GM19468 (cell line): ENCODE results near the gene CNOT6.

Experiments
- ATAC-seq: cut with Tn5 transposase; IDR thresholded peaks from one replicate; pipeline ENCODE4 v1.9.1; 2021; ENCODE audit warnings: mild to moderate bottlenecking, moderate library complexity, moderate number of reproducible peaks; ENCODE audit not compliant: unreplicated experiment; ENCODE audit errors: extremely low read depth

CNOT6 gene

DNA sequence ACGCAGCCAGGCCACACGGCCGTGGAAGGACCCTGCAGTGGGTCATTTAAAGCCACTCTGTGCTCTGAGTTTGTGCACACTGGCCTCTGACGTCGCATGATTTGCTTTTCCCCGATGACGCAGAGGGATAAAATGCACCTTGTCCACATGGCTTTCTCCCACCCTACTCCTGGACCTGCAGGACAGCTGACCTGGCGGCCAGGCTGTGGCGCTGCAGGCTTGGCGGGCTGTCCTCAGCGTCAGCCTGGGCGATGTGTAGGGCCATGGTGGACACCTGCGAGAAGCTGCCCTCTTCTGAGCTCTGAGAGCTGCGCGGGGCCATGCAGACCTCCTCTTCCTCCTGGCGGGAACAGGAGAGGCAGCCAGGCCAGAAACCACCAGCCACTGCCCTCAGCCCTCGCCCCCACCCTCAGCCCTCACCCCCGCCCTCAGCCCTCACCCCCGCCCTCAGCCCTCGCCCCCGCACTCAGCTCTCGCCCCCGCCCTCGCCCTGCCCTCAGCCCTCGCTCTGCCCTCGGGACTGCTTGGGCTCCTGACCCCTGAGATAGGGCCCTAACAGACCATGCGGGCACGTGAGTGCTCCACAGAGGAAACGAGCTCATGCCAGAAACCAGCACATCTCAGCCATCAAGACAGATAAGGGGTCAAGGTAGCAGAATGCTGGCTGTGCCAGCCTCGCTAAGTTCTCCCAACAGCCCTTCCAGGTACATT lies 117.1 kb downstream of the CNOT6 start:
- ATAC-seq, result no peak

DNA sequence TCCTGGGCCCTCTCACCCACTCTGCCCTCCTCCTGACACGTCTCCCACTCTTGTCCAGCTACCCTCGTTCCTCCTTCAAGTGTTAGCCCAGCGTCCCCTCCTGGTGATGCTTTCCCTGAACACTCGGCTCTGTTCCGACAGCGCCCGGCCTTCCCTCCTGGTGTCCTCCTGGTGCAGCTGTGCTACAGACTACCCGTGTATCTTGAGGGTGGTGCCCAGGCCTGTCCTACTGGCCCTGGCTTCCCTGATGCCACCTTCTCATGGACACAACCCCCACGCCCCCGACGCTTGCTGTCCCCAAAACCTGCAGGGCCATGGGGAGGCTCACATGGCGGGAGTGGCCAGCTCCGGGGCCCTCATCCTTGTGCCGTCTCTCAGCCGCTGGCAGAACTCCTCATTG lies 118.5 kb downstream of the CNOT6 start:
- no peak for ATAC-seq

- ATAC-seq, result no peak
Measured at GRCh38 chr5:180613188-180613813, 119.1 kb downstream of the CNOT6 start.

- no peak for ATAC-seq
Measured at GRCh38 chr5:180613814-180614188, 119.6 kb downstream of the CNOT6 start.

- no peak for ATAC-seq
Measured at GRCh38 chr5:180618487-180618828, 124.3 kb downstream of the CNOT6 start.

DNA sequence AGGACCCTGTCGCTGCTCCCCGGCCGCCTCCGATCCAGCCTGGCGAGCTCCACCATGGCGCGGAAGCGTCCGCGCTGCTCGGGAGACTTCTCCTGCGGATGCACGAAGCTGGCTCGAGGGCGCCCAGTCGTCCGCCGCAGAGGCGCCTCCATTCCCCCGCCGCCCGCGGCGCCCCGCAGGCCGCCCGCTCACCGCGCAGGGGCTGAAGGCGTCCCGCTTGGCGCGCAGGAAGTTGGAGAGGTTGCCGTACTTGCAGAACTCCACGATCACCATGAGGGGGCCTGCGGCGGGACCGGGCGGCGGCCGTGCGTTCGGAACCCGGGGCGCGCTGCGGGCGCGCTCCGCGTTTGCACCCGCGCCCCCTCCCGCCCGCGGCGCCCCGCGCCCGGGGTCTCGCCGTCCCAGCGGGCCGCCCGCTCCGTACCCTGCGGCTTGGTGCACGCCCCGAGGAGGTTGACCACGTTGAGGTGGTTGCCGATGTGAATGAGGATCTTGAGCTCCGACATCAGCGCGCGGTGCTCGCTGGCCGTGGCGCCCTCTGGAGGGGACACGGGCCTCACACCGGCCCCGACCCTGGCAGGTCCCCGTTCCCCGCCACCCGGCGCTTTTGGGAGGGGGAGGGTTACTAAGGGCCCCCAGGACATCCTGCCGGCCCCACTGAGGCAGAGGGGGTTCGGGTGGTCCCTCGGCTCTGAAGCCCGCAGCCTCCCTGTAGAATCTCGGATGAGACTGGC lies 124.8 kb downstream of the CNOT6 start:
- no peak for ATAC-seq

DNA sequence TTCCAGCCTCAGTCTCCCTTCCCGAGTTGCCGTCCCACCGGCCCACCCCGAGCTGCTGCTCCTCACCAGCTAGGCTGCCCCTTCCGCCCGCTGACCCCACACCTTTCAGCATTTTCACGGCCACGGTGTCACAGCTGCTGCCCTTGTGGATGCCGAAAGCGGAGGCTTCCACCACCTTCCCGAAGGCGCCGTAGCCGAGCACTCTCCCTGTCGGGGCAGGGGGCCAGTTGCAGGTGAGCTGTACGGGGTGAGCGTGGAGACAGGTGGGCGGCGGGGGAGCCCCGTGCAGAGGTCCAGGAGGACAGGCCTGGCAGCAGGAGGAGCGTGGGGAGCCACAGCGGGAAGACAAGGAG lies 125.4 kb downstream of the CNOT6 start:
- ATAC-seq, result no peak

DNA sequence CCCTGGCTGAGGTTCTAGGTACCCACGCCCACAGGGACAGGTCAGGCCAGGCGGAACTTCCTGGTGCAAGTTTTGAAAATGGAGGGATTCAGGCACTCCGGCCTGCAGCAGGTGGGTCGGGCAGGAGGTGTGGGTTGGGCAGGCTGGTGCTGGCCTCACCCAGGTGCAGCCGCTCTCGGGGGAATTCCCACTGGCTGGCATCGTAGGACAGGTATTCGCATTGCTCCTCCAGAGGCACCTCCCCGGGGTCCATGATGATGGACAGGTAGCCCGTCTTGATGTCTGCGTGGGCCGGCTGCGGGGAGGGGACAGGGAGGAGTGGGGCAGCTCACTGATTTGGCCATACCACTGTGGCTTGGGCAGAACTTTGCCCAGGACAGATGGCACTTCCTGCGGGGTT lies 125.8 kb downstream of the CNOT6 start:
- no peak for ATAC-seq

DNA sequence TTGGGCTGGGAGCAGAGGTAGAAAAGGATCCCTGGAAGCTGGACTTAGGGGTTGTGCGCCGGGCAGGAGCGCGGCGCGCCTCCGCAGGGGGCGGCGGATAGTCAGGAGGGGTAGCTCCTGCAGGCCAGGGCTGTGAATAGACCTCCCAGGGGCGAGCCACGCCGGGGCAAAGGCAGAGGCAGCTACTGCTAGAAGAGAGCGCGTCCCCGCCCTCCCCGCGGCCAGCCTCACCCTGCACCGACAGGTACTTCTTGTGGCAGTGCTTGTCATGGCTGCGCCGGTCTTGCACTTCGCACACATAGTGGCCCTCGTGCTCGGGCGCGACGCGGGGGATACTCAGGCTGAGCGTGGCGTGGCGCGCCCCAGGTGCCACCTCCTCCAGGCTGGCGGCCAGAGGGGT lies 127.1 kb downstream of the CNOT6 start:
- no peak for ATAC-seq

GRCh38 chr5:180622910-180623309 lies 128.7 kb downstream of the CNOT6 start:
- no peak for ATAC-seq

- no peak for ATAC-seq
Measured at GRCh38 chr5:180623411-180623834, 129.2 kb downstream of the CNOT6 start.

GRCh38 chr5:180623844-180624243 lies 129.7 kb downstream of the CNOT6 start:
- no peak for ATAC-seq

DNA sequence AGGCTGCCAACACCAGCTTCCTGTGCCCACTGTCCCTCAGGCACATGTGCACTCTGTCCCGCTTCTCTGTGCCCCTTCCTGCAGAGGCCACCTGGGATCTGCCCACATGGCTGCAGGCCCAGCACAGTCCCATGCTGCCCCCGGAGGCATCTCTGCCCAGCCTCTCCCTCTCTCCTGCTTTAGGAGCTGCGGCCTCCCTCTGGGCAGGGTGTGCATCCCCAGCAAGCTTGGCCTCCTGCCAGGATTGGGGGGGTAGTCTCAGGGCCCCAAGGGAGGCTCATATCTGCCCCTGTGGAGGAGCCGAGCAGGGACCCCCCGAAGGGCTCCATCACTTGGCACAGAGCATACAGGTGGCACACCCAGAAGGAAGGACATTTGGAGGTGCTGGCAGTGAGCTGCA lies 130.4 kb downstream of the CNOT6 start:
- no peak for ATAC-seq

DNA sequence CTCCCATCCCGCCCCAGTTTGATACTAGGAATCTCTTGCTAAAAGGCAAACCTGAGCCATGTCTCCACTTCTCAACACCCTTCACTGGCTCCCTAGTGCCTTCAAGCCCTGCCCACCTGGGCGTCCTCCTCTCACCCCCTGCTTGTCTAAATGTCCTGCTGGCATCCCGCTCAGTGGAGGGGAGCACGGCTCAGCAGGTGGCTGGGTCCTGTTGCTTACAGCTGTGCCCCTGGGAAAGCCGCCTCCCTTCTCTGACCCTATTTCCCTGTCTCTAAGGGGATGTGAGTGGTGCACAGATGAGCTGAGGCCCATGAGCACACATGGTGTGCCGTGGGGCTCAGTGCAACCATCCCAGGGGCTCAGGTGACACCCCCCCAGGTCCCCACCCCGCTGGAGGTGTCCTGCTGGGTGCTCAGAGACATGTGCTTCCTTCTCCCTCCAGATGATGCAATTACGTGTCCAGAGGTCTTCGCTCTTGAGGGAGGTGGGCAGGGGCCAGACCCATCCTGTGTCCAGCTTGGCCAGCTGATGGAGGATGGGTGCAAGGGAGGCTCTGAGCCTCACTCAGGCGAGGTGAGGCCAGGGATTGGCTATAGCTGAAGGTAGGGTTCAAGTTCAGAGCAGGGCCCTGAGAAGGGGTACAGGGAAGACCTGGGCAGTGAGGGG lies 131.1 kb downstream of the CNOT6 start:
- no peak for ATAC-seq

DNA sequence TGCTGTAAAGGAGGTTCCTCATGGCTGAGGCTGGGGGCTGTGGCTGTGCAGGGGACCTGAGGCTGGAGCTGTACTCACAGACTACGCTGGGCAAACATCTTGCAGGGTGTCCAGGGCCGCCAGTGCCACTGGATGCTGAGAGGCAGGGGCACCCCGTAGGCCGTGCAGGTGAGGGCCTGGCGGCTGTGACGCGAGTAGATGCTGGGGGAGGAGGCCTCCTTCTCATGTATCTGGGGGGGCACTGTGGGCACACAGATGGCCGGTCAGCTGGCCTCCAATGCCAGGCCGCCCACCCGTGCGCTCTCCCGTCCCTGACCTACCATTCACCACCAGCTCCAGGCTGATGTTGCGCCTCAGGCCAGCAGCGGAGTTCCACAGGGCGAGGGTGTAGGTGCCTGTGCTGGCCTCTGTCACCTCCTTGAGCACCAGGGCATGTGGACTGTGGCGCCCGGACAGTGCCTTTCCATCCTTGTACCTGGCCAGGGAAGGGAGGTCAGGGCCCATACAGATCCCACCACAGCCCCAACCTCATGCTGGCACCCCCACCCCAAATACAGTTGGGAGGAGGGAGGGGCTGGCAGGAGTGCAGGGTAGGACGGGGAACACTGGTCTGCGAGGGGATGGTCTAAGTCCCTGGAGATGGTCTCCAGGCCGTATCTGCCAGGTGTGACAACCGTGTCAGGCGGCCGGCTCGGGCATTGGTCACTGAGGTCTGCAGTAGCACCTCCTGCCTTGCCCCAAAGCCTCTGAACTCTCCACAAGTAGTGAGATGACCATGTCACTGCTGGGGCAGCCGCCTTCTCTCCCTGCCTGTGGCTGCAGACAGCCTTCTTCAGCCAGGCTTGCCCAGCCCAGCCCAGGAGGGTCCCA lies 131.8 kb downstream of the CNOT6 start:
- no peak for ATAC-seq

DNA sequence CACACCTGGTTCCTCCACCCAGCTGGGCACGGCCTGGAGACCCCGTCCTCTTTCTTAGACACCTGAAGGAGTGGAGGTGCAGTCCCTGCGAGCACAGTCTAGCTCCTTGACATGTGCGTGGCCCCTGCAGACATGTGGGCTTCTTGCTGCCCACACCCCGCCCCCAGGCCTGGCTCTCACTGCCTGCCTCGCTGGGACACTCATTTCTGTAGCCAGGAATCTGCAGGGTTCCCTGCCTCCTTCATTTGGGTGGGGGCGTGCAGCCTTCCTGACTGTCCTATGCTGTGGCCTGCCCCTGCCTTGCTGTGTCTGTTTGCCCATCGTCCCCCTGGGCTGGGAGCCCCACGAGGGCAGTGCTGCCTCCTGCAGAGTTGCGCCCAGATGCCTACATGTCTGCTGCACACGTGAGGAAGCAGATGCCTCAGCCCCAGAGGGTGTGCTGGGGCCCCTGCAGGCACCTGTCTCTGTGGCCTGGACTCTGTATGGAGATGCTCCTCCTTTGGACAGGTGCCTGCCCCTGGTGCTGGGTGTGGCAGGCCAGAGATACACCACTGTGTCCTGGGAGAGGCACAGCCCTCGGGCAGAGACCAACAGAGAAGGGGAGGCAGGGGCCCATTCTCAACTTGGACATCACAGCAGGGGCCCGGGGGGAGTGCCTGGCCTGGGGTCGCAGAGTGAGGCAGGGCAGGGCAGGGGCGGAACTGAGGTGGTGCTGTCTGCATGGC lies 132.6 kb downstream of the CNOT6 start:
- no peak for ATAC-seq

DNA sequence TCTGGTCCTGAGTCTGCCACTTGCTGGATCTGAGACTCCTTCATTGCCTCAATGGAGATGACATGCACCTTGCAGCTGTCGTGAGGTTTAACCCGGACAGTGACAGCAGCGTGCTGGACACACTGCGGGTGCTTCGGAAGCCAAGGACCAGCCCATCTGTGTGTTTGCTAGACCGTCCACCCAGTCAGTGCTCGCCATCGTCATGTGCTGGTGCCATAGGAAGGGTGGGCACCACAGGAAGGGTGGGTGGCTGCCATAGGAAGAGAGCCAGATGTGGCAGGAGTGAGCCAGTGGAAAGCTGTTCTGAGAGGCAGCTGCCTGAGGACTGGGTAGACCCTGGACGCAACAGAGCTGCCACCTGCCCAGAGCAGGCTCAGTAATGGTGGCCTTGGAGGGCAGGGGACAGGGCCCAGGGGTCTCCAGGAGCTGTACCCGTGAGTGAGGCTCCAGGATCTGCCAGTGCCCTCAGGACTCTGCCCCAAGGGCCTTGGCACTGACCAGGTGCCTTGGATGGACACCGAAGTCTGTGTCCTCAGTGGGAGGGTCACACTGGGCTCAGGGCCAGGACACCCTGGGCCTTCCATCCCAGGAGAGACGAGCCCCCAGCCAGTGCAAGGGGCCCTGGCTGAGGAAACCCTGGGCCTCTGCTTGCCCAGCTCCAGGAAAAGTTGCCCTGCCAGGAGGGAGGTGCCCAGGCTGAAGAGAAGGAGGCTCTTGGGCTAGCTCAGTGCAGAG lies 133.4 kb downstream of the CNOT6 start:
- ATAC-seq, result no peak
